Anterior cingulate cortex (tissue), 58 donors: ENCODE measurements around the gene VIP.

ENCODE experiments used
- DNase-seq, 58 donors: peaks; one replicate each; lab custom pipeline; 2025; lab: John Stamatoyannopoulos, UW

VIP gene

GRCh38 chr6:152775428-152775827, 24.8 kb downstream of the VIP start:
- DNase-seq, result no peak

- DNase-seq, result no peak
Measured at GRCh38 chr6:152776833-152777232, 26.2 kb downstream of the VIP start.

- DNase-seq, result no peak
Measured at GRCh38 chr6:152783217-152783878, 32.8 kb downstream of the VIP start.

DNA sequence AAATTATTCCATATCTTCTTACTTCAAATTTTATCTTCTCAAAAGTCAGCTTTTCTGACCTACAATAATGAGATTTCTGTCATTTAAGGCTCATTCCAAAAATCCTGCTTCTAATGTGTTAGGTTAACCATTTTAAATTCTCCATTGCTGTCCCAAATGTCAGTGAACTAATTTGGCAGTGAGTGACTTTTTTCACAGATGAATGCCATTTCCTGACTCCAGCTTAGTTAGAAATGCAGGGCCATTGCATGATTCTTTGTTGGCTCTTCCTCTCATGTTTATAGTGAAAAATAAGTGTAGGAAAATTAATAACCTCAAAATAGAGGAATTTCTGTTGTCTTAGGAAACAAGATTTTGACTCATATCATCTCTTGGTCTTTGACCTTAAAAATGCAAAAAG, 44.1 kb downstream of the VIP start:
- DNase-seq, result no peak

DNA sequence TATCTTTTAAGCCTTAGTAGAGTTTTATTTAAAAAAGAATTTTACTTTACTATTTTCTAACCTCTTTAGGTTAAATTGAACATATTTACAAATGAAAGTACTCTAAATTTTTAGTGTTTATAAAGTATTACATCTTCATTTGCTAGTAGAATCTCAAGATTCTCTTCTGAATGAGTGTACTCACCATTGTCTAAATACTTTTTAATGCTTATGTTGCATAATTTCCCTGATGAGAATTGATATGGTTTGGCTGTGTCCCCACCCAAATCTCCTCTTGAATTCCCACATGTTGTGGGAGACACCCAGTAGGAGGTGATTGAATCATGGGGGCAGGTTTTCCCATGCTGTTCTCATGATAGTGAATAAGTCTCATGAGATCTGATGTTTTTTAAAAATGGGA, 53.6 kb downstream of the VIP start:
- DNase-seq, result no peak
